ENCODE measurements around the gene STEAP2.

DNA sequence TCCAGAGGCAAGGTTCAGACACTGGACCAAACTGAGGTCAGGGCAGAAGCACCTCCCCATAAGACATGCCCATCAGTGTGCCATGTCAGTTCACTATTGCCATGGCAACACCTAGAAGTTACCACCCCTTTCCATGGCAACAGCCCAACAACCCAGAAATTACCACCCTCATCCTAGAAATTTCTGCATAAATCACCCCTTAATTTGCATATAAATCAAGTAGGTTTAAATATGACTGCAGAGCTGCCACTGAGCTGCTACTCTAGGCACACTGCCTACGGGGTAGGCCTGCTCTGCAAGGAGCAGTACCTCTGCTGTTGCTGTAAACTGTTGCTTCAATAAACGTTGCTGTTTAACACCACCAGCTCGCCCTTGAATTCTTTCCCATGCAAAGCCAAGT, 12.7 kb downstream of the STEAP2 start:
- no peak for TF ChIP-seq EP300 (IDR thresholded peaks at IDR 0.05)
- no peak for TF ChIP-seq POLR2A (IDR thresholded peaks at IDR 0.05)

All from ovary (tissue), 1 donor.